ENCODE results near the gene TGFB1.

DNA sequence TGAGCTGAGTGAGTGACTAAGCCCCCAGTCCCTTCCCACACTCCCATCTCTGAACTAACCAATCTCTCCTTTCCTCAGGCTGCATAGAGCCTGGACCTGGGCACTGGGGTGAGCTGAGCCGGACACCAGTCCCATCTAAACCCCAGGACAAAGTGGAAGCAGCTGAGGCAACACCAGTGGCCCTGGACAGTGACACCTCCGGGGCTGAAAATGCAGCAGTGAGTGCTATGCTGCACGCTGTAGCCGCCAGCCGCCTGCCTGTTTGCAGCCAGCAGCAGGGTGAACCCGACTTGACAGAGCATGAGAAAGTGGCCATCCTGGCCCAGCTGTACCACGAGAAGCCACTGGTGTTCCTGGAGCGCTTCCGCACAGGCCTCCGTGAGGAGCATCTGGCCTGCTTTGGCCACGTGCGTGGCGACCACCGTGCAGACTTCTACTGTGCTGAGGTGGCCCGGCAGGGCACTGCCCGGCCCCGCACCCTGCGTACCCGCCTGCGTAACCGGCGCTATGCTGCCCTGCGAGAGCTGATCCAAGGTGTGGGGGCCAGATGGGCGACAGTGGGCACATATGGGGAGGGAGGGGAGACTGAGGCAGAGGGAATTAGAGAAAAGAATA, 37.3 kb downstream of the TGFB1 start:
- TF ChIP-seq CTCF (conservative IDR thresholded peaks at IDR 0.05; ENCODE audit: low read length) = no peak
- no peak for TF ChIP-seq EZH2phosphoT487 (IDR thresholded peaks at IDR 0.05; ENCODE audit: borderline replicate concordance)

Measured in Loucy (cell line).